SK-N-MC (cell line): ENCODE data around the gene VRK2.

Experiments used
- EZH2 ChIP-seq: fragments of 200-600 bp; sonication (generic); IDR thresholded peaks from one replicate; pipeline ENCODE4 v1.6.1; 2017; ENCODE audit warnings: antibody characterized with exemption
- POLR2AphosphoS5 ChIP-seq: IDR thresholded peaks from 2 replicates; pipeline ENCODE4 v1.6.1; 2012; ENCODE audit warnings: mild to moderate bottlenecking, low read depth, low read length, borderline replicate concordance

DNA sequence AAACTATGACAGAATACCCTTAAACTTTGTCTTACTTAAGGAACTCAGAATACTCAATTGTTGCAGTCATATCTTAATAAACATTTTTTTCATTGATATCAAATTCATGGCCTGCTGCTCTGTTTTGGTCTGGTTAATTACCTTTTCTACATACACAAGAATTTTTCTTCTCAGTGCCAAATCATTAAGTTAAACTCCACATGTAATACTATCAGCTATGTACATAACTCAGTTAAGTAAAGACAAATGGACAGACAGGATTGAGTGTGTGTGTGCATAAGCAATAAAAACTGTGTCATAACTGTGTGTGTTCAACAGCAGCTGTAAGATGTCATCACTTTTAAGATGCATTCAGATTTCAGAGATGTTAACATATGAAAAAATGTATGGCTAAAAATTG, 34.4 kb downstream of the VRK2 start:
- TF ChIP-seq EZH2 (no peak), POLR2AphosphoS5 (no peak)
